HG03175 (cell line): ENCODE data around the gene GLT6D1.
"Not testable (repeated sequence)": the region's sequence is repeated elsewhere in the genome, so short reads cannot be mapped to it uniquely, and the experiment has no call there.

Experiments used
- ATAC-seq: cut with Tn5 transposase; IDR thresholded peaks from one replicate; pipeline ENCODE4 v1.9.1; 2021; ENCODE audit warnings: mild to moderate bottlenecking, moderate library complexity; ENCODE audit not compliant: unreplicated experiment

Gene GLT6D1, protein sequence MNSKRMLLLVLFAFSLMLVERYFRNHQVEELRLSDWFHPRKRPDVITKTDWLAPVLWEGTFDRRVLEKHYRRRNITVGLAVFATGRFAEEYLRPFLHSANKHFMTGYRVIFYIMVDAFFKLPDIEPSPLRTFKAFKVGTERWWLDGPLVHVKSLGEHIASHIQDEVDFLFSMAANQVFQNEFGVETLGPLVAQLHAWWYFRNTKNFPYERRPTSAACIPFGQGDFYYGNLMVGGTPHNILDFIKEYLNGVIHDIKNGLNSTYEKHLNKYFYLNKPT

DNA sequence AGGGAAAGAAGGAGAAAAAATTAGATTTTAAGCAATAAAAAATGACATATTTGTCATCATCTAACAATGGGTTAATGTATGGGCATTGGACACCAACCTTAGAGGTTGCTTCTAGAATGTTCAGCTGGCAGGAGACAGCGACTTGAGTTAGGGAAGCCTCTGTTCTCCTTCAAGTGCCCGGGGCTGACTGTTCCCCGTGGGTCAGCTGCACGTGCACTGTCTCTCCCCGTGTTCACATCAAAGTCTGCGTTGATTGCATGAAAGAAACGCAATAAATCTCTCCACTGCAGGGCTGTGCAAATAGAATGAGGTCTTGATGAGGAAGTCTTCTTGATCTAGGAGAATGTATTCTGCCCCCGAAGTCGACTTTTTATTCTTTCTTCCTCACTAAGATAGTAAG, at the start of gene GLT6D1:
TSS of gene GLT6D1 (minus strand) at position 345 of the 400 bp plus-strand sequence. CDS start 353 bp downstream, outside the sequence.
- no peak for ATAC-seq

- ATAC-seq = no peak
These were observed 49.7 kb upstream of the GLT6D1 start for GRCh38 chr9:135689011-135689410.

DNA sequence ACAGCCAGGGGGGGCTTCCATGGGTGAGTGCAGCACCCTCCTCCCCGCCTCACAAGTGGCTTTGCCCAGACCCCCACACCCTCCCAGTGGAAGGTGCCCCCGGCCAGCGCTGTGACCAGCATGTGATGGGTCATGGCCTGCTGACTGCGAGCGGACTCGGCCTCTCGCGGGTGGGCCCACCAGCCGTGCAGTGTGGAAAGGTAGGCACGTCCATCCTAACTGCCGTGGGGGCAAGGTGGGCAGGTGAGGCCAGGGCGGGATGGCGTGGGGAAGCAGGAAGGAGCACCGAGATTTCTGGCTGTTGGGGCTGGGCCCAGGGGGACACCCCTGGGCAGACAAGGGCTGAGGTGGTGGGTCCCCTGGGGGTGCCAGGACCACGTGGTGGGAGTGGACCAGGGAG, 47.9 kb upstream of the GLT6D1 start:
- ATAC-seq = no peak

DNA sequence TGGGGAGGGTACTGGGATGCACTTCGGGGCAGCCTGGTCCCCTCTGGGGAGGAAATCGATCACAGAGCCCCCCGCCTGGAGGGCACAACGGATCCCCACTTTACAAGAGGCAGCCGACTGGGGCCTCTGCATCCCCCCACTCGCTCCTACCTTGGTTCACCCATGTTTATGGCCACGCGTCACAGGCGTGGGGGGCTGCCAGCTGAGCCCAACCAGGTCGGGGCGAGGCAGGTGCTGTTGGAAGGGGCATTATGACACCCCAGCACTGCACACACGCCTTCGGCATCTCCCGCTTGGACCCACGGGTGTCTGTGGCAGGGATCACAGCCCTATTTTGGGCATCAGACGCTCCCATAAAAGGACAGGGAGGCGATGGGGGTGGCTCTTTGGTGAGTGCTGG, 45.4 kb upstream of the GLT6D1 start:
- no peak for ATAC-seq

DNA sequence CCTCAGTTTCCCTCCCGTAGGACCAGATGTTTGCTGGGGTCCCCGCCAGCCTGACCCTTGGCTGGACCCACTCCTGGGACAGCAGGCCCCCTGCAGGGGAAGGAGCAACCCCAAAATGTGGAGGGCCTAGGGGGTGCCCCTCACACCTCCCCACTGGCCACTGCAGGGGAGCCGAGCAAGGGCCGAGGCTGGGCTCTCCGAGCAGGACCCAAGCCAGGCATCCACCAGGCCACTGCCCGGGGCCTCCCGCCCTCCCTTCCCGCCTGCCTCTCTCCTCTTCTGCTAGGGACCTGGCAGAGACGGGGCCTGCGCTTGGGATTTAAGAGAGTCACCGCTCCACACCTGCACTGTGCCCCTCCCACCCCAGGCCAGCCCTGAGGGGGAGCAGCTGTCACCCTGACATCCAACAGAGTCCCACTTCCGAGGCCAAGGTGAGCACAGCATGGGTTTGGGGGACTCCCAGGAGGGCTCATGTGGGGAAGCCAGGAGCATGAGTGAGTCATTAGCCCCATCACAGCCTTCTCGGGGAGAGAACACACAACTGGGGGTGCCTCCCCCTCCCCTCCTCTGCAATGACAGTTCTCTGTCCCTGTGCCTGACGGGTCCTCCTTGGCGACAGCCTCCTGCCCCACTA, 44.2 kb upstream of the GLT6D1 start:
- ATAC-seq = no peak

DNA sequence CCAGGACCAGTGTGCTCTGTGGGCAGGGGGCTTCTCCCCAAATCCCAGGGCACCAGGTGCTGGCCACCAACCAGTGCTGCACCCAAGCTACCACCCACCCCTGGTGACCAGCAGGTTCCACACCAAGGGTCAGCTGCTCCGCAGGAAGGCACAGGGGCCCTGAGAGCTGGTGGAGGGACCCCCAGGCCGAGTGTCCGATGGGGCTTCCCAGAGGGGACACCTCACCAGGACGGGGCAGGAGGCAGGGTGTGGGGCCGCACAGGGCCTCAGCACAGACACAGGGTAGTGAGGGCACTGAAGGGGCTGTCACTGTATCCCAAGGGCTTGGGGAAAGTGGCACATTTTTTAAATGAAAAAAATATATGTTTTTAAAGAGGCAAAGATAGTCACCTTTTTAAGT, 41.8 kb upstream of the GLT6D1 start:
- ATAC-seq = no peak

- no peak for ATAC-seq
These were observed 40.7 kb upstream of the GLT6D1 start for GRCh38 chr9:135680056-135680455.

DNA sequence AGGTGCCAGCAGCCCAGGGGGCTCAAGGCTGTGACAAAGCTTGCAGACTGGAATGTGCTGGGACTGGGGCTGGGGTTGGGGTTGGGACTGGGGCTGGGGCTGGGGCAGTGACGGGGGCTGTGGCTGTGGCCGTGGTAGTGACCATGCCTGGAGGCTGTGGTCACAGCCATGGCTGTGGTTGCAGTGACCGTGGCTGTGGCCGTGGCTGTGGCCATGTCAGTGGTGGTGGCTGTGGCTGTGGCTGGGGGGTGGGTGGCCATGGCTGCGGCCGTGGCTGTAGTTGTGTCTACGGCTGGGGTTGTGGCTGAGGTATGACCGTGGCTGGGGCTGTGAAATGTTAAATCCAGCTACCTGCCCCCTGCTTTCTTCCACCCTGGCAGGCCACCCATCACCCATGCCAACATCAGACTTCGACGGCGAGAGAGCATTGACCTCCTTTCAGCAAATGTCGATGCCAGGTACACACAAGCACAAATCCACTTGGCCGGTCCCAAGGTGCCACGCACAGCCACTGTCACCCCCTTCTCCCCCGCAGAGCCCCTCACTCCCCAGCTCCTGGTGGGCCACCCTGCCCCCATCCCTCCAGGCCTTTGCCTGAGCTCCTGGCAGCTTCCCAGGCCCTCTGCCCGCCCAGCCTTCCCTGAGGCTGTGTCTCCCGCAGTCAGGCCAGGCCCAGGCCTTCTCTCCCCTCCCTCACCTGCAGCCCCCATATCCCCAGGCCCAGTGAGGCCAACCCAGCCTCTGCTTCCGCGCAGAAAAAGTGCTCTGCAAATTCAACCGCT, 39.1 kb upstream of the GLT6D1 start:
- no peak for ATAC-seq

DNA sequence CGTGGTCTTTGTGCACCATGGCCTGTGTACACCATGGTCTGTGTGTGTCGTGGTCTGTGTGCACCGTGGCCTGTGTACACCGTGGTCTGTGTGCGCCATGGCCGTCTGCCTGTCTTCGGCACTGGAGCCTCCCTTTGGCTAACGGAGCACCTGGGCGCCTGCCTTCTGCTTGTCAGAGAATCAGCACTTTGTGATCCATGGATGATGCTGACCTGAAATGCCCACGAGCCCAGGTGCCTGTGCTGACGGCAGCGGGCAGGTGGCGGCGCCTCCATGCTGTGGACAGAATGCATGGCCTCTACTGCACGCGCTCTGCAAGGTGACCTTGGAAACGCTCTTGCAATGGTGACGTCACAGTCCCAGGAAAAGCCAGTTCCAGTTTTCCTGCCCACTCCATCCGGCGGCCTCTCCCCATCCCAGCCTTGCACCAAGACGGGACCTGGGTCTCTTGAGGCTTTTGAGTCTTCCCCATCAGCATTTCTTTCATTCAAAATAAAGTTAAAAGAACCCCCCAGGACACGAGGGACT, 38.4 kb upstream of the GLT6D1 start:
- no peak for ATAC-seq

DNA sequence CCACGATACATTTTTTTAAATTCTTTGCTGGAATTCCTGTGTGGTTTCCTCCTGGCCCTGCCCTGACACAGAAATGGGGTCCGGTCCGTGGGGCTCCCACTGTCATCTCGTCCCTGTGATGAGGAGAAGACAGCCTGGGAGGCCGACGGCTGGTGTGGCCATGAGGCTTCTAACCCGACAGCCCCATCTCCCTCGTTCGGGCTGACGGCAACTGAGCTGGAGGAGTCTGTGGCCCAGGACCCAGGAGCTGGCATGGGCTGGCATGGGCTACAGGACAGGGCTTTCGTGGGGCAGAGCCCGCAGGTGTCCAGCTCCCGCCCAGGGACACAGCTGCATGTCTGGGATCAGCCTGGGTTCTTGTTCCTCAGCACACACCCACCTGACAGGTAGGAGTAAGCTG, 37.6 kb upstream of the GLT6D1 start:
- no peak for ATAC-seq

- no peak for ATAC-seq
These were observed 35.6 kb upstream of the GLT6D1 start for GRCh38 chr9:135674977-135675376.

DNA sequence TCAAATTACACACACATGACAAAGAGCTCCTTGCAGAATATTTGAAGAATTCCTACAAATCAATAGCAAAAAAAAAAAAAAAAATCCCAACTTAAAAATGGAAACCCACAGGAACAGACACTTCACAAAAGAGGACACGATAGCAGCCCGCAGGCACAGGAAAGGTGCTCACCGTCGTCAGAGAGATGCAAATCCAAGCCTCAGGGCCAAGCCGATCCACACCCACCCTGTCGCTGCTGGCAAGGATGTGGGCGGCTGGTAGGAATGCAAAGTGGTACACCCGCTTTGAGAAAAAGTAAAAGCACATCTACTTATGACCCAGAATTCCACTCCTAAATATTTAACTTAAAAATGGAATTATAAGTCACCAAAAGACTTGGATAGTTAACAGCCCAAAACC, 34.6 kb upstream of the GLT6D1 start:
- no peak for ATAC-seq

- not testable (repeated sequence) for ATAC-seq
These were observed 33.4 kb upstream of the GLT6D1 start for GRCh38 chr9:135672786-135673185.

DNA sequence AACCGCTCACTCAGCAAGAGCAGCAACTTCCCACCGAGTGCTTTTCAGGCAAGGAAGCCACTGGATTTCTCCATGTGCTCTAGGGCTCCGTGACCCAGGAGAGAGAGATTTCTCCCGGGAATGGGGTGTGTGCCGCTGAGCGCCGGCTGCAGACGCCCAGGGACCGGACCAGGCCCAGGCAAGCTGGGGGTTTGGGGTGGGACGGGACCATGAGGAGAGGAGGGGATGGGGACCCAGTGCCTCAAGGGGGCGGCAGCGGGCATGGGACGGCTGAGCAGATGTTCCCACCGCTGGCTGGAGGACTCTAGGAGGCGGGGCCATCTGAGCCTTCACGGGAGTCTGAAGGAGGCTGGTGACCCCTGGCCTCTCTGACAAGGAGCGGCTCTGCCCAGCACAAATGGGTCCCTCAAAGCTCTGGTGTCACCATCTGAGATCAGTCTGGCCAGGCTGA, 32.3 kb upstream of the GLT6D1 start:
- ATAC-seq = no peak

- no peak for ATAC-seq
These were observed 31.6 kb upstream of the GLT6D1 start for GRCh38 chr9:135670721-135671590.

DNA sequence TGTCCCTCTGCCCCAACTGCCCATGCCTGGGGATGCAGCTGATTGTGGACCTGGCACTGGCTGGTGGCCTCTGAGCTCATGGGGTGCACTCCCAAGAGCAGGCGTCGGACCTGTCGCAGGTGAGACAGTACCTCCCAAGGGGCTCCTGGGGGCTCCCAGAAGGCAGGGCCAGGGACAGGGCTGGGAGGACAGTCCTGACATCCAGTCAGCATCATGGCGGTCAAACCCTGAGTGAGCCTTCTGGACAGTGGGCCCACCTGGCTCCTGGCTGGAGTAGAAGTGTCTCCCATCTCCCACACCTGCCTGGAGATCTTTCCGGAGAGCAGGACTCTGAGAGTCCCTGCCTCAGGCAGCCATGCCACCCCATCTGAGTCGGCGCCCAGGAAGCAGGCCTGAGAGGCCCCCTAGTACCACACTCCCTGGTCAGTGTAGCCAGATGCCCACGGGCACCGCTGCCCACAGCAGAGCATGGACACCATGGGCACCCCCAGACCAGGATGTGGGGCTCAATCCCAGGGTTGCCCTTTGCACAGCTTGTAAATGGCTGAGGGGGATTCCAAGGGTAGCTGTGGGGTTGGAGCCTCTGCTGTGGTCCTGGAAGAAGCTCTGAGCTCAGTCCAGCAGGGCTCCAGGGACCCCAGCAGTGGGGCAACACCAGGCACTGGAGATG, 30.4 kb upstream of the GLT6D1 start:
- no peak for ATAC-seq

GRCh38 chr9:135669018-135669417, 29.7 kb upstream of the GLT6D1 start:
- not testable (repeated sequence) for ATAC-seq

DNA sequence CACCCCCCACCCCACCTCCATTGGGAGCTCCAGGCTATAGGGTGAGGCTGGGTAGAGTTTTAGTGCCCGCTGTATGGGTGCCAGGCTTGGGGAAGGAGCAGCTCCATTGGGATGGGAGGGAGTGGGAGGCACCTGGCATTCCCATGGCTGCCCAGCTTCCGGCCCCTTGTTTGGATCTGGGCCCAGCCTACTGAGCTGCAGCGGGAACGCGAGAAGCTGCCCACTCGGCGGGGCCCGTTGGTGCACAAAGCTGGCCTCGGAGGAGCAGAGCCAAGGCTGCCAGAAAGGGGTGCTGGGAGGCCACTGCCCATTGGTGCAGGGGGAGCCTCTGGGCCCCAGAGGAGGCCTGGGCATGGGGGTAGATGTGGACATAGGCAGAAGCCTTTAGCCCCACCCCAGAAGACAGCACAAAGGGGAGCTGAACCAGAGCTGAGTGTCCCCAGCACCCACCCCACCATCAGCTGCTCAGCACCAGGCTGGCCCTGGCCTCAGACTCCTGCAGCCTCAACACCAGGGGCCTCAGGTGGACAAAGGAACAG, 28.2 kb upstream of the GLT6D1 start:
- ATAC-seq = no peak

DNA sequence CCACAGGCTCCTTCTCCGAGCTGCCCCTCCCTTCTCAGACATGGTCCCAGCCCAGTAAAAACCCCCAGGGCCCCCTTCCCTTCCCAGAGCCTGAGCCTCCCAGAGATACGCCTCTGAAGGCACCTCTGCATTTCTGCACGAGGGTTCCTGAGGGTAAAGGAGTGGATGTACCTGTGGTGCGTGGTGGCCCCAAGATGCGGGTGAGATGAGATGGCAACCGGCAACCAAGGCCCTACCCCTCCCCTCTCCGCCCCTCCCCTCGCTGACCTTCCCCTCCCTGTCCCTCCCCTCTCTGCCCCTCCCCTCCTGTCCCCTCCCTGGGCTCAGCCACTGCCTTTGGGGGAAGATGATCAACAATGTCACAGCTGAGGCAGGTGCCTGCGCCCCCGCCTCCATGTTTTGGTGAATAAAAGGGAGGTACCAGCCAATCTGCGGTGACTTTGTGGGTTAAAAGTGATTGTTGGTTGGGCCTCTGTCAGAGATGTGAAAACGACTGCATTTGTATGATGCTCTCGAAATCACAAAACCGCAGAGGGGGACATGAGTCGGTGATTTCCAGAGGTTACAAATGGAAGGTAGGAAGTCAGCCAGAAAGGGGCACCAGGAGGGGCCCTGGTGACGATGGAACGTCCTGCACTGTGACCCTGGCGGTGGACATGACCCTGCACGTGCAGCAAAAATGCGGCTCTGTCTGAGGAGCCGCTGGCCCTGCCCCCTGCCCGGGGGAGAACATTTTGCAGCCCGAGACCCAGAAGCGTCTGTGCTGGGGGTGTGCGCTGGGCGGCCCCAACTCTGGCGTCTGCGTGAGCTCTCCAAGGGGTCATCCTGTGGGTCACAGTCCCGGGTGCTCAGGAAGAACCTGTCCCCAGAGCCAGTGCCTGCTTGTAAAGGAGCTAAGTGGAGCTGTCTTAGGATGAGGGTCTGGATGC, 27.5 kb upstream of the GLT6D1 start:
- no peak for ATAC-seq
